HFF-Myc (cell line): Measurements from ENCODE around the gene NOD1.

Experiments used
- DNase-seq: peaks from one replicate; pipeline ENCODE4 v3.0.0-alpha.2; 2011; ENCODE audit warnings: low read depth; ENCODE audit errors: extremely low read depth
- H3K4me3 ChIP-seq: replicated peaks from 2 replicates; pipeline ENCODE4 v1.5.1; 2011; ENCODE audit warnings: low read depth, mild to moderate bottlenecking, control low read depth, low read length
- TF ChIP-seq, protein P1 (sequence below): IDR thresholded peaks from 2 replicates; pipeline ENCODE4 v1.5.1; 2012; ENCODE audit warnings: mild to moderate bottlenecking, low read depth, low read length, control low read depth; ENCODE audit errors: missing control alignments

Gene NOD1

DNA sequence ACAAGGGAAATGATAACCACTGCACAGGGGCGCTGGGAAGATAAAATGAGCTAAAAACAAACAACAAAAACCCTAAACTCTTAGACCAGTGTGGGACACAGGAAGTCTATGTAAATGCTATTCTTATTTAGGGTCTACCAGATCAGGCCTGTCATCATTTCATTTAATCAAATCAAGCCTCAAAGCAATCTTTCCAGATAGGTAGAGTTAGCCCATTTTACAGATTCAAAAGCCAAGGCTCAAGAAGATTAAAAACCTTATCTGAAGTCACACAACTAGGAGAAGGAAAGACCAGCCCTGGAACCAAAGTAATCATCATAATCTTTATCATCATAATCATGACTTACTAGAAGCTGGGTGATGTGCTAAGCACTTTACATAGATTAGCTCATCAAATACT, 4.7 kb downstream of the NOD1 start:
- DNase-seq: no peak
- no peak overlapping the region for H3K4me3 ChIP-seq
- TF ChIP-seq, protein P1, sequence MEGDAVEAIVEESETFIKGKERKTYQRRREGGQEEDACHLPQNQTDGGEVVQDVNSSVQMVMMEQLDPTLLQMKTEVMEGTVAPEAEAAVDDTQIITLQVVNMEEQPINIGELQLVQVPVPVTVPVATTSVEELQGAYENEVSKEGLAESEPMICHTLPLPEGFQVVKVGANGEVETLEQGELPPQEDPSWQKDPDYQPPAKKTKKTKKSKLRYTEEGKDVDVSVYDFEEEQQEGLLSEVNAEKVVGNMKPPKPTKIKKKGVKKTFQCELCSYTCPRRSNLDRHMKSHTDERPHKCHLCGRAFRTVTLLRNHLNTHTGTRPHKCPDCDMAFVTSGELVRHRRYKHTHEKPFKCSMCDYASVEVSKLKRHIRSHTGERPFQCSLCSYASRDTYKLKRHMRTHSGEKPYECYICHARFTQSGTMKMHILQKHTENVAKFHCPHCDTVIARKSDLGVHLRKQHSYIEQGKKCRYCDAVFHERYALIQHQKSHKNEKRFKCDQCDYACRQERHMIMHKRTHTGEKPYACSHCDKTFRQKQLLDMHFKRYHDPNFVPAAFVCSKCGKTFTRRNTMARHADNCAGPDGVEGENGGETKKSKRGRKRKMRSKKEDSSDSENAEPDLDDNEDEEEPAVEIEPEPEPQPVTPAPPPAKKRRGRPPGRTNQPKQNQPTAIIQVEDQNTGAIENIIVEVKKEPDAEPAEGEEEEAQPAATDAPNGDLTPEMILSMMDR: no peak

DNA sequence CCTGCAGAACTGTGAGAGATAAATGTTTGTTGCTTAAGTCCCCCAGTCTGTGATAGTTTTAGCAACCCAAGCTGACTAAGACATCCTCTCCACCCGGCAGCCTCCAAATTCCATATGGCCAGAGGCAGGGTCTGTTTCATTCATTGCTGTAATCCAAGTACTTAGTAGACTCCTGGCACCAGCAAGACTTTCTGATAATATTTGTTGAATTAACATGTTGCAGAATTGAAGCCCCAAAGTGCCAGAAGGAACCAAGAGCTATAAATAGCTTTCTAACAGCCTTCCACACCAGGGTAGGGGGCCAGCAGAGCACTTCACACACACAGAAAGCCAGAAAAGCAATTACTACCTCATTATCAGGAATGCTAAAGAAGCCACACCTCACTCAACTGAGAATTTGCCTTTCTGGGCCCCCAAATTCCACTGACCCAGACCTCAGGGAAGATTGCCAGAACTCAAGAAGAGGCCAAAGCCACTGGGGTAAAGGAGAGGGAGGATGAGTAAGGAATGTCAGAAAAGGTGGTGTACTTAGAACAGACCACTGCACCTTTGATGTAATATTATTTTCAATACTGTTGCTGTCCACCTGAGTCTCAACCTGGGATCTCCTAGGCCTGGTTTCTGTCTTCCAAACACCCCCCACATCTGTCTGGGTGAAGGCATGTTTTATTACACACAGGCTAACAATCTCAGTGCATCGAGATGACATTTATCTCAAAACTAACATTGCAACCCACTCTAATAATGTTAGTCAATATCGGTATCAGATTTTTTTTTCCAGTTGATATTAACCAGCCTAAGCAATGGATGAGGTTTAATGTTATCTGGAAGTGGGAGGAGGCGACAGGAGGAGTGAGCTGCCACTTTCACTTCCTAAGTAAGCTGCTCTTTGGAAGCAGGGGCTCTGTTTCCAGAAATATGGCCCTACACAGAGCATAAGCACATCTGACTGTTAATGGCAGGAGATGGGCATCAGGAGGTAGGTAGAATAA, 5.5 kb downstream of the NOD1 start:
- H3K4me3 ChIP-seq: no peak overlapping the region
- TF ChIP-seq, protein P1: no peak
- no peak for DNase-seq

DNA sequence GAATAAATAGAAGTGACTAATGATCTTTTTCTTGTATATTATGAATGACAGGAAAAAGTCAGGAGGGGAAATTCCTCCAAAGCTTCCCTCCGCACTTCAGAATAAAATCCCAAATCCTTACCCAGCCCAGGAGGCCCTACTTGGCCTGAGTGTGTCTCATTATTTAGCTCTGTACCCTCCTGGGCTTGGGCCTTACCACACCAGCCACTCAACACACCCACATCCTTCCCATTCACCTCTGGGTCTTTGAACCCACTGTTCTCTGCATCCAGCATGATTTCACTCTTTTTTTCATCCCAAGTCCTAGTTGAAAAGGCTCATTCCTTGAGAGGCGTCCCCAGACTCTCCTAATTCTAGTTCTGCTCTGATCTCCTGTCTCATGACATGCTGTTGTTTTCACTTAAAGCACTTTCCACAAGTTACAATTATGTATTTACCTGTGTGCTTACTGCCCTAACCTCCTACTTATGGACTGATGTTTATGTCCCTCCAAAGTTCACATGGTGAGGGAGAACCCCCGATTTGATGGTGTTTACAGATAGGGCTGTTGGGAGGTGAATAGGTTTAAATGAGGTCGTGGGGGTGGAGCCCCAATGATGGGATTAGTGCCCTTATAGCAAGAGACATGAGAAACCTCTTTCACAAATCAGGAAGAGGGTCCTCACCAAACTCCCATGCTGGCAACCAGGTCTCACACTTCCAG, 6.4 kb downstream of the NOD1 start:
- no peak overlapping the region for H3K4me3 ChIP-seq
- DNase-seq: no peak
- TF ChIP-seq, protein P1: no peak

DNA sequence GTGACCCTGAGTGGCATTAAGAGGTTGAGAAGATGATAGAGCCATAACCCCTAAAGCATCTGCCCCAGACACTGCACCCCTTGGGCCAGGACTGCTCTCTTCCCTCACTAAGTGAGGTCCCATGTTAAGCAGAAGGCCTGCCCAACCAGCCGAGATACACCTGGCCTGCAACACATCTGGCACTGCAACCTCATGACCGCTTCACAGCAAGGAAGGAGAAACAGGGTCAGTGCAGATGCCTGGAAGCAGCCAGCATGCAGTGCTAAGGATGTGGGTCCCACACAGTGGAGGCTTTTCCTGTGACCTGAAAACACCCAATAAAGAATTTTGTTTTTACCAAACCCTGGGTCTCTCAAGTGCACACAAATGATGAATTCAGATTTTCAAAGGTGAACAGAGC, 7.4 kb downstream of the NOD1 start:
- no peak for DNase-seq
- no peak overlapping the region for H3K4me3 ChIP-seq
- TF ChIP-seq, protein P1: no peak

DNA sequence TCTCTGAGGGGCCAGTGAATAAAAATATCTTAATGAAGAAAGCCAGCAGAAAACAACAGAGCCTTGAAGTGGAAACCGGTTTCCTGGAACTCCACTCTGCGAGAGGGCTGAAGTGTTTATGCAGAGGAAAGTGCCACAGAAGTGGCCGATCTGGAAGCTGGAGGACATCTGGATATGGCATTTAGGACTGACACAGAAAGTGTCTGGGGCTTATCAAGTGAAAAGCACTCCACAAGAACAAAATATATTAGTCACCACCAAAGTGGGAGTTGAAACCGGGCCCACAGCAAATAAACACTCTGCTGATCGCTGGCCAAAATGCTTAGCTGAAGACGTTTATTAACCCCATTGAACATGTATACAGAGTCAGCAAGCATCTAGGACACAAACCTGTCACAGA, 7.8 kb downstream of the NOD1 start:
- TF ChIP-seq, protein P1: no peak
- no peak for DNase-seq
- H3K4me3 ChIP-seq: no peak overlapping the region

DNA sequence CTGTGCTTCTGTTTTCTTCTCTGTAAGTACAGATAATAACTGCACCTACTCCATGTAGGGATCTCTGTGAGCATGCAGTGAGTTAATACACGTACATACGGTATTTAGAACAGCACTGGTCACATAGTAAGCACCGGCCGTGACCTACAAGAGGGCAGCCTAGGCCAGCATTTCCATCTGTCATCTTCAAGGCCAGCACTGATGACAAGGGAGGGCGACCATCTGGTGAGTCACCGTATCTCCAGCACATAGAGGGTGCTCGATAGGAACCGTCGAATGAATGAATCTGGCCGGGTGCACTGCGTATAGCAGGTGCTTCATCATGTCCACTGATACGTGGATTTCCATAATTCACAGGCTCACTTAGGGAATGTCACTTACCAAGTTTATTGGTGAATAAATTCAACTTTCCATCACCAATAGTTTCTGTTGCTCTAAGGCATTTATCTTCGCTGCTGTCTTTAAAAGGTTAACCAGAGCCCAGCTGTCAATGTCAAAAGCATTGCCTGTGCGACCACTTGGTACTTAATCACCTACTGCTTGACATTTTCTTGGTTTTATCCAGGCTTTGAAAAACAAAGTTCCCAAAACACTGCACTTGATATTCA, 8.3 kb downstream of the NOD1 start:
- TF ChIP-seq, protein P1: no peak
- DNase-seq: no peak
- H3K4me3 ChIP-seq: no peak overlapping the region
